NCI-H226 (cell line): ENCODE measurements around the gene QKI.

Experiments used
- DNase-seq: peaks from one replicate; pipeline ENCODE4 v3.0.0-alpha.2; 2015

QKI gene

DNA sequence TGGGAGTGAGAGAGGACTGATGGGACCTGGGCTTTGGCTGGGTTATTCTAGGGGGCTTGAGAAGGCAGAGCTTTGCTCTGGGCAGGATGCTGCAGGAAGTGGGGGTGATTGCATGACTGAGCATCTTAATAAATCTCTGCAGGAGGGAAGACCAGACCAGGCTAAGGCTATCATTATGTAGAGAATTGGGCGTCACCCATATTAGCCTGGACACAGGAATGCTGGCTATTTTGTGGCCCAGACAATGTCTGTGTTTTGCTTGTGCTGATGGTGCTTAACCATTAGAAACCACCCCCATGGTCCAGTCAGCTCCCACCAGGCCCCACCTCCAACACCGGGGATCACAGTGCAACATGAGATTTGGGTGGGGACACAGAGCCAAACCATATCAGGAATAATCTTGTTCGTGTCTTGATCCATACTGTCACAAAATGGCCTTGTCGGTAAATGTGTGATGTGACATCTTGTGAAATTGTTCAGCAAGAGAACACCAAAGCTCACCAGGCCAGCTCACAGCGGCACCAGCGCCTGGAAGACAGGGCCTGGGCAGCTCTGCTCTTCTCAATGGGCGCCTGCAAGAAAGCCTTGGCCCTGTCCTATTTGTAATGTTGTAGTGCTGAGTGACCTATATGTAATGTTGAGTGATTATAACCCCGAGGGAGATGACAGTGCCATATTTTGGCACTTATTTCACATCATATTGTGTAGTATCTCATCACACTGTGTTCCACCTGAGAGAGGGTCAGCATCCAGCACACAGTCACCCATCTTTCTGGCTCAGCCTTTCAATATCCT, 211.8 kb downstream of the QKI start:
- no peak for DNase-seq

DNA sequence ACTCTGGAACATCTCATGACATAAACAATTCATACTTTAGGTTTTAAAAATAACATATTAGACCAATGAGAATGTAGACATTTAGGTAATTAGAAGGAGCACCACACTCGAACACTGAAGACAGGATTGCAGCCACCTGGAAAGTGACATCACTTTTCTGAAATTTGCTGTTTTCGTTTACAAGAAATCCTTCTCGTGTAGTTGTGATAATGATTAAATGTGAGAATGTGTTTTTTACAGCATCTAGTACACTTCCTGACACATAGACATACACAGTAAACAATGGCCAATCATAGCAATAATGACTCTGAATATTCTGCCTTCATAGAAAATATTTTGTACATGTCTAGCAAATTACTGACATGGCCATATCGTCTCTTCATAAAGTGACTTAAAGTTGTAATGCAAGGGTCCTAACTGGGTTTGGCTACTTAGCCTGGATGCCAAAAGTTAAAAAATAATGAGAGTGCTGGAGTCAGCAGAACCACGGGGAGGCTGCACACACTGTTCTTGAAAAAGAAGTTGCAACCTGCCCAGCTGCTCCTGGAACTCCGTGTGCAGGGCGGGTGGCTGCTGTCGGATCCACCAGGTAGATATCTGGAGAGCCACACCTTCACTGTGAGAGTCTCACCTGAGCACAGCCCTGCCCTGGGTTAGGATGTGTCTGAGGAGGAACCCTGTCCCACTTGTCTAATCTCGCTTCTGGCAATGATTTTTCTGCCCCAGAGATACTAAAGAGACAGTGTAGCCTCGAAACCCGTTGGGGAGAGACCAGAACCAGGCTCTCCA, 212.9 kb downstream of the QKI start:
- no peak for DNase-seq
